Liver (tissue), 9 donors: ENCODE data around the gene YPEL2. TPM values are rescaled to one million over a fixed set of nuclear protein-coding genes. Genes with fewer than 3 reads are reported as not detected.

ENCODE experiments used
- DNase-seq: peaks from one replicate; pipeline ENCODE4 v3.0.0-alpha.2; 2017; ENCODE audit warnings: low spot score
- H3K27ac ChIP-seq, 2 donors: one replicate each; pipeline ENCODE4 v1.7.0; 2013; ENCODE audit warnings: inconsistent platforms in 2 of 2, low read length in 2 of 2, control low read depth in 1 of 2, low read depth in 1 of 2, mild to moderate bottlenecking in 1 of 2
- H3K27me3 ChIP-seq, 4 donors: one replicate each; pipeline versions ENCODE4 v1.6.1 to v1.7.0; 2013; ENCODE audit warnings: low read length in 3 of 4, inconsistent platforms in 1 of 4, mild to moderate bottlenecking in 1 of 4, moderate library complexity in 1 of 4; ENCODE audit not compliant: control insufficient read depth in 4 of 4, insufficient read depth in 4 of 4
- H3K36me3 ChIP-seq, 4 donors: one replicate each; pipeline versions ENCODE4 v1.6.1 to v1.7.0; 2013; ENCODE audit warnings: low read length in 3 of 4, mild to moderate bottlenecking in 3 of 4, low read depth in 1 of 4, moderate library complexity in 1 of 4; ENCODE audit not compliant: control insufficient read depth in 4 of 4, insufficient read depth in 3 of 4
- H3K4me1 ChIP-seq, 4 donors: one replicate each; pipeline versions ENCODE4 v1.6.1 to v1.7.0; 2013; ENCODE audit warnings: low read length in 3 of 4, mild to moderate bottlenecking in 3 of 4, moderate library complexity in 1 of 4; ENCODE audit not compliant: control insufficient read depth in 4 of 4, insufficient read depth in 4 of 4
- H3K4me3 ChIP-seq, 3 donors: one replicate each; pipeline versions ENCODE4 v1.6.1 to v1.7.0; 2013; ENCODE audit warnings: low read length in 3 of 3, control low read depth in 1 of 3, low read depth in 1 of 3, mild to moderate bottlenecking in 1 of 3
- H3K9ac ChIP-seq, 2 donors: one replicate each; pipeline ENCODE4 v1.7.0; 2013; ENCODE audit warnings: low read length in 2 of 2, mild to moderate bottlenecking in 2 of 2, moderate library complexity in 2 of 2, control low read depth in 1 of 2, low read depth in 1 of 2
- H3K9me3 ChIP-seq, 4 donors: one replicate each; pipeline versions ENCODE4 v1.6.1 to v1.7.0; 2013; ENCODE audit warnings: low read length in 3 of 4; ENCODE audit not compliant: control insufficient read depth in 4 of 4
- FOXA1 ChIP-seq: IDR thresholded peaks from 2 replicates; pipeline ENCODE4 v1.6.1; 2016; ENCODE audit warnings: antibody characterized with exemption
- FOXA2 ChIP-seq: IDR thresholded peaks from 2 replicates; pipeline ENCODE4 v1.6.1; 2016; ENCODE audit warnings: antibody characterized with exemption
- HNF4A ChIP-seq, 2 donors: conservative IDR thresholded peaks; 2 replicates each; pipeline ENCODE4 v1.6.1; 2016; ENCODE audit warnings: antibody characterized with exemption in 2 of 2, mild to moderate bottlenecking in 2 of 2
- HNF4G ChIP-seq: IDR thresholded peaks from 2 replicates; pipeline ENCODE4 v1.6.1; 2016; ENCODE audit warnings: antibody characterized with exemption
- JUND ChIP-seq, 2 donors: IDR thresholded peaks; 2 replicates each; pipeline ENCODE4 v1.6.1; 2016; ENCODE audit warnings: antibody characterized with exemption in 2 of 2
- REST ChIP-seq: IDR thresholded peaks from 2 replicates; pipeline ENCODE4 v1.6.1; 2016; ENCODE audit warnings: antibody characterized with exemption, mild to moderate bottlenecking
- RXRA ChIP-seq, 2 donors: IDR thresholded peaks; 2 replicates each; pipeline ENCODE4 v1.6.1; 2017 to 2018; ENCODE audit warnings: antibody characterized with exemption in 2 of 2, mild to moderate bottlenecking in 1 of 2
- TAF1 ChIP-seq: conservative IDR thresholded peaks from 2 replicates; pipeline ENCODE4 v1.6.1; 2016; ENCODE audit warnings: antibody characterized with exemption, mild to moderate bottlenecking
- ZBTB33 ChIP-seq: IDR thresholded peaks from 2 replicates; pipeline ENCODE4 v1.6.1; 2016; ENCODE audit warnings: antibody characterized with exemption
- WGBS: extraction: QIAGEN DNeasy Blood & Tissue Kit; methylation state at CpG from one replicate; pipeline ENCODE4 v1.1.7; 2013; 5-methylcytosine and 5-hydroxymethylcytosine counted together
- polyA plus RNA-seq, 2 donors: library from polyadenylated mRNA; stranded (reverse) in 1 of 2; unstranded in 1 of 2; fragments of 200-250 nt in 1 of 2; fragments of >200 nt in 1 of 2; fragmentation: Nextera tagmentation in 1 of 2; extraction: Ambion mirVana in 1 of 2; gene quantifications; one replicate each; pipeline versions ENCODE4 v1.2.1 to v1.2.3, GENCODE V29; 2013 to 2015
- total RNA-seq, 2 donors: library from RNA; depleted of rRNA; stranded (reverse); fragments of >200 nt; gene quantifications; one replicate each; pipeline ENCODE4 v1.2.3, GENCODE V29; 2014
- TF ChIP-seq, protein P1 (sequence below): IDR thresholded peaks from 2 replicates; pipeline ENCODE4 v1.6.1; 2016; ENCODE audit warnings: antibody characterized with exemption
- TF ChIP-seq, protein P2 (sequence below): fragments of 150-350 bp; IDR thresholded peaks from 2 replicates; pipeline ENCODE4 v1.5.1; 2017; ENCODE audit warnings: improper control_type of control experiment, low read depth, low read length; ENCODE audit not compliant: missing input control
- donor health status: healthy.
- donor health status: healthy.
- donor health status: healthy.
- donor health status: healthy.
- donor health status: healthy.

YPEL2 gene
- total and polyA plus RNA-seq, 4 donors = 4.2 to 23.8 (median 11.3) TPM

GRCh38 chr17:59415397-59415796, 83.9 kb downstream of the YPEL2 start:
- no peak overlapping the region for H3K9ac ChIP-seq
- H3K9me3 ChIP-seq = no peaks in the 10 kb centered on the region
- H3K4me3 ChIP-seq = no peak overlapping the region
- TF ChIP-seq HNF4A (conservative IDR thresholded peaks at IDR 0.05) = no peak
- TF ChIP-seq, protein P1, sequence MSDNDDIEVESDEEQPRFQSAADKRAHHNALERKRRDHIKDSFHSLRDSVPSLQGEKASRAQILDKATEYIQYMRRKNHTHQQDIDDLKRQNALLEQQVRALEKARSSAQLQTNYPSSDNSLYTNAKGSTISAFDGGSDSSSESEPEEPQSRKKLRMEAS = no peak
- TF ChIP-seq FOXA1 = no peak
- no peaks in the 10 kb centered on the region for H3K36me3 ChIP-seq
- peaks cover 0 to 2% (median 0%) of the 10 kb centered on the region in 4 donors for H3K4me1 ChIP-seq
- 70% methylated on average over 5 of the region's 5 CpGs for WGBS
- no peak for DNase-seq
- H3K27me3 ChIP-seq = no peaks in the 10 kb centered on the region
- no peak overlapping the region for H3K27ac ChIP-seq

- H3K9me3 ChIP-seq = no peaks in the 10 kb centered on the region
- H3K27me3 ChIP-seq = no peaks in the 10 kb centered on the region
- no peak overlapping the region for H3K4me3 ChIP-seq
- H3K9ac ChIP-seq = no peak overlapping the region
- peaks cover 0 to 9% (median 4%) of the 10 kb centered on the region in 4 donors for H3K4me1 ChIP-seq
- TF ChIP-seq, protein P1 = no peak
- TF ChIP-seq FOXA1 (no peak), REST (no peak), RXRA (IDR thresholded peaks at IDR 0.05) (no peak), TAF1 (no peak), HNF4G (no peak), FOXA2 (no peak)
- H3K36me3 ChIP-seq = no peaks in the 10 kb centered on the region
- no peak overlapping the region for H3K27ac ChIP-seq
- no peak for DNase-seq
- 86% methylated on average over 4 of the region's 4 CpGs for WGBS
These were observed 84.7 kb downstream of the YPEL2 start for GRCh38 chr17:59416184-59416583.

- TF ChIP-seq, protein P2, sequence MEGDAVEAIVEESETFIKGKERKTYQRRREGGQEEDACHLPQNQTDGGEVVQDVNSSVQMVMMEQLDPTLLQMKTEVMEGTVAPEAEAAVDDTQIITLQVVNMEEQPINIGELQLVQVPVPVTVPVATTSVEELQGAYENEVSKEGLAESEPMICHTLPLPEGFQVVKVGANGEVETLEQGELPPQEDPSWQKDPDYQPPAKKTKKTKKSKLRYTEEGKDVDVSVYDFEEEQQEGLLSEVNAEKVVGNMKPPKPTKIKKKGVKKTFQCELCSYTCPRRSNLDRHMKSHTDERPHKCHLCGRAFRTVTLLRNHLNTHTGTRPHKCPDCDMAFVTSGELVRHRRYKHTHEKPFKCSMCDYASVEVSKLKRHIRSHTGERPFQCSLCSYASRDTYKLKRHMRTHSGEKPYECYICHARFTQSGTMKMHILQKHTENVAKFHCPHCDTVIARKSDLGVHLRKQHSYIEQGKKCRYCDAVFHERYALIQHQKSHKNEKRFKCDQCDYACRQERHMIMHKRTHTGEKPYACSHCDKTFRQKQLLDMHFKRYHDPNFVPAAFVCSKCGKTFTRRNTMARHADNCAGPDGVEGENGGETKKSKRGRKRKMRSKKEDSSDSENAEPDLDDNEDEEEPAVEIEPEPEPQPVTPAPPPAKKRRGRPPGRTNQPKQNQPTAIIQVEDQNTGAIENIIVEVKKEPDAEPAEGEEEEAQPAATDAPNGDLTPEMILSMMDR = no peak
- TF ChIP-seq RXRA (IDR thresholded peaks at IDR 0.05) = no peak
- TF ChIP-seq ZBTB33 = no peak
- no peak for TF ChIP-seq JUND (IDR thresholded peaks at IDR 0.05)
- TF ChIP-seq REST = no peak
- Histone ChIP-seq H3K36me3 (no peaks in the 10 kb centered on the region), H3K27ac (no peak overlapping the region), H3K9me3 (no peaks in the 10 kb centered on the region), H3K27me3 (no peaks in the 10 kb centered on the region), H3K4me3 (no peak overlapping the region), H3K4me1 (peaks cover 0 to 11% (median 5%) of the 10 kb centered on the region in 4 donors), H3K9ac (no peak overlapping the region)
- 93% methylated on average over 12 of the region's 12 CpGs for WGBS
- DNase-seq = no peak
These were observed 86.0 kb downstream of the YPEL2 start for GRCh38 chr17:59417452-59417851.
